ENCODE data around the gene NUP205.
A peak's percentile ranks its signal among the peaks of the same experiment; 100 is the strongest.

- TF ChIP-seq EZH2 (optimal IDR thresholded peaks at IDR 0.05; ENCODE audit: low read depth, low read length), result no peak
- peak; percentile 70; the same call in 1 of the 2 replicates for TF ChIP-seq CTCF (IDR thresholded peaks at IDR 0.05; ENCODE audit: low read length)
These were observed 104.8 kb downstream of the NUP205 start, which contains the start of gene STMP1 for GRCh38 chr7:135662373-135663114.
